A549 (cell line): ENCODE data around the gene AAGAB. TPM values are rescaled to one million over a fixed set of nuclear protein-coding genes. Genes with fewer than 3 reads are reported as not detected.

Source experiments
- ATAC-seq, 2 experiments: fragments of 200-7000 bp in 1 of 2; fragments of >200 bp in 1 of 2; cut with Nextera tagmentation in 1 of 2; cut with Tn5 transposase in 1 of 2; 3 replicates each; pipeline versions ENCODE4 v1.8.0 to v1.9.1; 2018 to 2020; ENCODE audit warnings: mild to moderate bottlenecking in 1 of 2, moderate library complexity in 1 of 2
- CTCF ChIA-PET: fragments of 300-600 bp; sonication (Branson Sonifier 250); formaldehyde crosslinking; extraction: SDS; loops from one replicate; lab custom pipeline; 2021; ENCODE audit warnings: antibody characterized with exemption, inconsistent platforms; lab: Yijun Ruan, JAX
- POLR2A ChIA-PET: fragments of 350-600 bp; formaldehyde crosslinking; extraction: SDS; loops from one replicate; lab custom pipeline; 2021; ENCODE audit warnings: antibody characterized with exemption, inconsistent platforms; lab: Yijun Ruan, JAX
- DNase-seq, 2 experiments: peaks; one replicate each; pipeline versions ENCODE4 v3.0.0 to v3.0.0-alpha.2; 2011 to 2016; ENCODE audit warnings: low read depth in 1 of 2, low spot score in 1 of 2
- FAIRE-seq: peaks from 2 replicates; lab custom pipeline; 2011; peaks lifted over from hg19 to GRCh38; lab: Jason Lieb, UNC
- H3K27ac ChIP-seq, 2 experiments: fragments of >200 bp; sonication (Bioruptor Twin); formaldehyde crosslinking; 3 replicates each; pipeline ENCODE4 v1.5.1; 2016 to 2017
- H3K4me1 ChIP-seq: fragments of >200 bp; sonication (Bioruptor Twin); formaldehyde crosslinking; 3 replicates; pipeline ENCODE4 v1.6.1; 2016
- H3K4me2 ChIP-seq: fragments of >200 bp; sonication (Bioruptor Twin); formaldehyde crosslinking; 3 replicates; pipeline ENCODE4 v1.6.1; 2016
- H3K4me3 ChIP-seq: fragments of >200 bp; sonication (Bioruptor Twin); formaldehyde crosslinking; 3 replicates; pipeline ENCODE4 v1.5.1; 2016
- H3K9me3 ChIP-seq: fragments of >200 bp; sonication (Bioruptor Twin); formaldehyde crosslinking; 3 replicates; pipeline ENCODE4 v1.6.1; 2016
- ATOH8 ChIP-seq: fragments of 250-450 bp; sonication (Bioruptor Pico); IDR thresholded peaks from 2 replicates; pipeline ENCODE4 v1.5.0; 2020; ENCODE audit warnings: low read depth, mild to moderate bottlenecking, moderate library complexity
- E2F6 ChIP-seq: IDR thresholded peaks from 2 replicates; pipeline ENCODE4 v1.6.1; 2012; ENCODE audit warnings: low read depth, borderline replicate concordance
- EP300 ChIP-seq, 2 experiments: fragments of >200 bp; sonication (Bioruptor Twin); formaldehyde crosslinking; IDR thresholded peaks; 2 replicates in 1 of 2; 3 replicates in 1 of 2; pipeline ENCODE4 v1.6.1; 2016 to 2017
- FOSL2 ChIP-seq, 2 experiments: fragments of 450-650 bp in 1 of 2; fragments of >200 bp in 1 of 2; sonication (Bioruptor Twin) in 1 of 2; formaldehyde crosslinking; IDR thresholded peaks; 2 replicates each; pipeline versions ENCODE4 v1.5.0 to v1.6.1; 2016 to 2020; ENCODE audit warnings: mild to moderate bottlenecking in 1 of 2, moderate library complexity in 1 of 2
- FOXS1 ChIP-seq: fragments of 250-450 bp; sonication (Bioruptor Pico); IDR thresholded peaks from 2 replicates; pipeline ENCODE4 v1.5.0; 2020; ENCODE audit warnings: mild to moderate bottlenecking, moderate library complexity
- HEYL ChIP-seq: fragments of 250-450 bp; sonication (Bioruptor Pico); IDR thresholded peaks from 2 replicates; pipeline ENCODE4 v1.8.0; 2021; ENCODE audit warnings: mild to moderate bottlenecking, moderate library complexity
- HOXA7 ChIP-seq: fragments of 250-450 bp; sonication (Bioruptor Pico); IDR thresholded peaks from 2 replicates; pipeline ENCODE4 v1.5.0; 2020; ENCODE audit warnings: mild to moderate bottlenecking, moderate library complexity
- HOXB5 ChIP-seq: fragments of 250-450 bp; sonication (Bioruptor Pico); IDR thresholded peaks from 2 replicates; pipeline ENCODE4 v1.5.0; 2020; ENCODE audit warnings: mild to moderate bottlenecking, moderate library complexity
- JUN ChIP-seq, 2 experiments: fragments of >200 bp; sonication (Bioruptor Twin); formaldehyde crosslinking; IDR thresholded peaks; 2 replicates in 1 of 2; 3 replicates in 1 of 2; pipeline ENCODE4 v1.6.1; 2016 to 2017
- KDM1A ChIP-seq: fragments of 200-600 bp; sonication (generic); IDR thresholded peaks from 2 replicates; pipeline ENCODE4 v1.6.1; 2016; ENCODE audit warnings: low read depth, mild to moderate bottlenecking
- KDM5A ChIP-seq: fragments of 200-600 bp; sonication (generic); IDR thresholded peaks from 2 replicates; pipeline ENCODE4 v1.6.1; 2016; ENCODE audit warnings: antibody characterized with exemption, mild to moderate bottlenecking
- MAFK ChIP-seq: fragments of 450-650 bp; IDR thresholded peaks from 2 replicates; pipeline ENCODE4 v1.6.1; 2014; ENCODE audit not compliant: partially characterized antibody
- MAZ ChIP-seq: fragments of 150-350 bp; IDR thresholded peaks from 2 replicates; pipeline ENCODE4 v1.6.1; 2014; ENCODE audit warnings: antibody characterized with exemption, low read depth, low read length, borderline replicate concordance
- MYC ChIP-seq: IDR thresholded peaks from 2 replicates; pipeline ENCODE4 v1.6.1; 2012; ENCODE audit warnings: mild to moderate bottlenecking, inconsistent platforms, low read length, improper control_type of control experiment, borderline replicate concordance
- NPAS2 ChIP-seq: fragments of 250-450 bp; sonication (Bioruptor Pico); IDR thresholded peaks from 2 replicates; pipeline ENCODE4 v1.8.0; 2022; ENCODE audit warnings: mild to moderate bottlenecking, moderate library complexity, borderline replicate concordance
- POLR2A ChIP-seq: IDR thresholded peaks from 2 replicates; pipeline ENCODE4 v1.6.1; 2012; ENCODE audit warnings: mild to moderate bottlenecking, low read length
- RAD21 ChIP-seq, 2 experiments: fragments of >200 bp in 1 of 2; sonication (Bioruptor Twin) in 1 of 2; formaldehyde crosslinking in 1 of 2; IDR thresholded peaks in 1 of 2; conservative IDR thresholded peaks in 1 of 2; 2 replicates in 1 of 2; 3 replicates in 1 of 2; pipeline ENCODE4 v1.6.1; 2012 to 2018; ENCODE audit warnings: inconsistent platforms in 1 of 2
- RCOR1 ChIP-seq: fragments of 150-350 bp; IDR thresholded peaks from 2 replicates; pipeline ENCODE4 v1.6.1; 2014; ENCODE audit warnings: antibody characterized with exemption, low read length, low read depth
- REST ChIP-seq: fragments of 200-600 bp; sonication (generic); IDR thresholded peaks from 2 replicates; pipeline ENCODE4 v1.6.1; 2016; ENCODE audit warnings: antibody characterized with exemption, mild to moderate bottlenecking, moderate library complexity
- SMC3 ChIP-seq: fragments of >200 bp; sonication (Bioruptor Twin); formaldehyde crosslinking; IDR thresholded peaks from 3 replicates; pipeline ENCODE4 v1.6.1; 2018; ENCODE audit warnings: inconsistent platforms
- ZC3H11A ChIP-seq: fragments of 450-650 bp; IDR thresholded peaks from 2 replicates; pipeline ENCODE4 v1.6.1; 2014; ENCODE audit warnings: antibody characterized with exemption, mild to moderate bottlenecking
- ZNF302 ChIP-seq: fragments of 250-450 bp; sonication (Bioruptor Pico); IDR thresholded peaks from 2 replicates; pipeline ENCODE4 v1.9.0; 2021; ENCODE audit warnings: inconsistent platforms, mild to moderate bottlenecking, moderate library complexity
- WGBS: methylation state at CpG from one replicate; pipeline ENCODE4 v1.1.6; 2017; ENCODE audit errors: missing lambda C conversion rate; 5-methylcytosine and 5-hydroxymethylcytosine counted together
- polyA plus RNA-seq, 4 experiments: library from polyadenylated mRNA; depleted of rRNA in 3 of 4; stranded (reverse); fragments of >200 nt; fragmentation: RNase III in 1 of 4; extraction: RNeasy Plus Mini Kit Qiagen cat#74134 plus additional on column Dnase treatment in 1 of 4; gene quantifications; 2 replicates in 3 of 4; 3 replicates in 1 of 4; pipeline ENCODE4 v1.2.3, GENCODE V29; 2011 to 2017
- TF ChIP-seq, protein P1 (sequence below): fragments of >200 bp; sonication (Bioruptor Twin); formaldehyde crosslinking; IDR thresholded peaks from 3 replicates; pipeline ENCODE4 v1.6.1; 2016

AAGAB gene
- polyA plus RNA-seq, 2 of the 4 experiments (the other 2 are of a cell fraction), result 68.9 to 107 TPM

DNA sequence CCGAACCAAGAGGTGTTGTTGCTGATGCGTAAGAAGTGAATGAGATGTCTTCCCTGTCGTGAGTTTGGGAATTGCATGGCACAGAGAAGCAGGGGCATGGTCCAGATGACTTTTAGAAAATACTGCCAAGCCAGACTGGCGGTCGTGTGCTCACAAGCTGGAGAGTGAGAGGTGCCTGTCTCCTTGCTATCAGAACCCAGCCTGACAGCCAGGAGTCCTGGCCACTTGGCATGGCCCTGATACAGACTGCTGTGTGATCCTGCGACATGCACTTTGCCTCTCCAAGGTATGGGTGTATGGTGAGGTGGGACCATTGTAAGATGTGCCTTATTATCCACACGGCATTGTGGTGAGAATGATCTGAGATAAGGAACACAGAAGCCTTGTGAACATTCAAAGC is 96.1 kb downstream of the AAGAB start:
- Histone ChIP-seq H3K4me3 (no peak overlapping the region), H3K9me3 (no peaks in the 10 kb centered on the region), H3K4me2 (no peak overlapping the region), H3K27ac (peak overlapping the region; percentile 1 to 71; a peak in 3 of 6 replicates), H3K4me1 (peaks cover 79% of the 10 kb centered on the region)
- FAIRE-seq (no peak), DNase-seq (no peak), ATAC-seq (peak; percentile 32 to 50; a peak in 3 of 6 replicates)
- ChIA-PET POLR2A (no interaction called here), CTCF (interaction anchor here (0.8 to 4.8 kb wide), 3 partner anchors 17 to 212 kb away, joined by 3 to 18 read pairs (median 3); no protein-coding TSS in a partner anchor)
- no peak for TF ChIP-seq NPAS2 (CRISPR knock-in tag)
- TF ChIP-seq HOXA7 (CRISPR knock-in tag), result no peak
- TF ChIP-seq FOXS1, result no peak
- TF ChIP-seq HEYL (CRISPR knock-in tag), result no peak
- no peak for TF ChIP-seq KDM1A
- TF ChIP-seq ATOH8 (CRISPR knock-in tag), result no peak
- no peak for TF ChIP-seq KDM5A
- TF ChIP-seq EP300 (IDR thresholded peaks at IDR 0.05), result no peak
- no peak for TF ChIP-seq ZNF302 (CRISPR knock-in tag)
- TF ChIP-seq, protein P1, sequence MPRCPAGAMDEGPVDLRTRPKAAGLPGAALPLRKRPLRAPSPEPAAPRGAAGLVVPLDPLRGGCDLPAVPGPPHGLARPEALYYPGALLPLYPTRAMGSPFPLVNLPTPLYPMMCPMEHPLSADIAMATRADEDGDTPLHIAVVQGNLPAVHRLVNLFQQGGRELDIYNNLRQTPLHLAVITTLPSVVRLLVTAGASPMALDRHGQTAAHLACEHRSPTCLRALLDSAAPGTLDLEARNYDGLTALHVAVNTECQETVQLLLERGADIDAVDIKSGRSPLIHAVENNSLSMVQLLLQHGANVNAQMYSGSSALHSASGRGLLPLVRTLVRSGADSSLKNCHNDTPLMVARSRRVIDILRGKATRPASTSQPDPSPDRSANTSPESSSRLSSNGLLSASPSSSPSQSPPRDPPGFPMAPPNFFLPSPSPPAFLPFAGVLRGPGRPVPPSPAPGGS, result no peak
- no peak for TF ChIP-seq RCOR1
- no peak for TF ChIP-seq FOSL2 (IDR thresholded peaks at IDR 0.05)
- no peak for TF ChIP-seq FOSL2 (CRISPR knock-in tag; IDR thresholded peaks at IDR 0.05)
- no peak for TF ChIP-seq SMC3
- TF ChIP-seq HOXB5, result no peak
- TF ChIP-seq REST, result no peak
- TF ChIP-seq MAZ, result no peak
- WGBS, result 89% methylated on average over 7 of the region's 7 CpGs

- FAIRE-seq, result no peak
- CTCF ChIA-PET, result interaction anchor here (0.8 to 4.8 kb wide), 3 partner anchors 18 to 212 kb away, joined by 3 to 18 read pairs (median 3); no protein-coding TSS in a partner anchor
- peak overlapping the region in 1 of 2 experiments; percentile 71; a peak in 3 of 6 replicates for H3K27ac ChIP-seq
- no peak overlapping the region for H3K4me3 ChIP-seq
- H3K9me3 ChIP-seq, result no peaks in the 10 kb centered on the region
- WGBS, result 90% methylated on average over 8 of the region's 8 CpGs
- TF ChIP-seq RAD21 (conservative IDR thresholded peaks at IDR 0.05 in 1 of 2, IDR thresholded peaks at IDR 0.05 in 1 of 2), result no peak
- TF ChIP-seq JUN (IDR thresholded peaks at IDR 0.05), result no peak
- peak; percentile 62 for TF ChIP-seq MAFK
- TF ChIP-seq ZC3H11A, result no peak
- TF ChIP-seq, protein P1, result no peak
- TF ChIP-seq E2F6, result no peak
- TF ChIP-seq MYC, result no peak
- no peak for TF ChIP-seq POLR2A
- TF ChIP-seq, all 56 proteins: peak for 1
- ATAC-seq, result peak in 1 of 2 experiments; percentile 10; a peak in 3 of 6 replicates
- POLR2A ChIA-PET, result no interaction called here
- Histone ChIP-seq H3K4me2 (no peak overlapping the region), H3K4me1 (peaks cover 82% of the 10 kb centered on the region)
- no peak for DNase-seq
These were observed 96.8 kb downstream of the AAGAB start for GRCh38 chr15:67157521-67158252.
